ENCODE results near the gene WNK4. TPM values are rescaled to one million over a fixed set of nuclear protein-coding genes. Genes with fewer than 3 reads are reported as not detected.

The WNK4 gene
- polyA plus RNA-seq, 2 donors = 6.7 to 12.8 TPM

- Histone ChIP-seq H3K9me3 (ENCODE audit: control insufficient read depth in 2 of 2, insufficient read depth in 1 of 2, low read depth in 1 of 2, low read length in 1 of 2) (no peaks in the 10 kb centered on the region), H3K4me1 (ENCODE audit: control insufficient read depth in 2 of 2, insufficient read depth in 2 of 2, low read length in 1 of 2) (no peaks in the 10 kb centered on the region), H3K27me3 (ENCODE audit: control insufficient read depth in 1 of 2, insufficient read depth in 2 of 2, low read length in 2 of 2) (no peaks in the 10 kb centered on the region), H3K27ac (ENCODE audit: low read depth in 2 of 2, low read length in 1 of 2) (no peak overlapping the region), H3K36me3 (ENCODE audit: control insufficient read depth in 2 of 2, insufficient read depth in 2 of 2, low read length in 1 of 2) (peaks cover 1 to 6% of the 10 kb centered on the region in 2 donors), H3K4me3 (ENCODE audit: low read depth in 1 of 2, low read length in 2 of 2) (no peak overlapping the region)
- 77 to 95% methylated on average over 1 of the region's 1 CpG for WGBS, 2 donors
Measured at GRCh38 chr17:42806249-42806648, 25.8 kb downstream of the WNK4 start.

GRCh38 chr17:42809250-42809649 lies 28.8 kb downstream of the WNK4 start:
- Histone ChIP-seq H3K27me3 (ENCODE audit: control insufficient read depth in 1 of 2, insufficient read depth in 2 of 2, low read length in 2 of 2) (no peaks in the 10 kb centered on the region), H3K9me3 (ENCODE audit: control insufficient read depth in 2 of 2, insufficient read depth in 1 of 2, low read depth in 1 of 2, low read length in 1 of 2) (no peaks in the 10 kb centered on the region), H3K4me1 (ENCODE audit: control insufficient read depth in 2 of 2, insufficient read depth in 2 of 2, low read length in 1 of 2) (no peaks in the 10 kb centered on the region), H3K4me3 (ENCODE audit: low read depth in 1 of 2, low read length in 2 of 2) (no peak overlapping the region), H3K27ac (ENCODE audit: low read depth in 2 of 2, low read length in 1 of 2) (no peak overlapping the region), H3K36me3 (ENCODE audit: control insufficient read depth in 2 of 2, insufficient read depth in 2 of 2, low read length in 1 of 2) (peaks cover 8 to 10% of the 10 kb centered on the region in 2 donors)
- WGBS, 2 donors = 25 to 31% methylated on average over 3 of the region's 3 CpGs

- Histone ChIP-seq H3K27ac (ENCODE audit: low read depth in 2 of 2, low read length in 1 of 2) (peak overlapping the region in 1 of 2 donors; percentile 18), H3K36me3 (ENCODE audit: control insufficient read depth in 2 of 2, insufficient read depth in 2 of 2, low read length in 1 of 2) (peaks cover 30 to 37% of the 10 kb centered on the region in 2 donors)
- 69 to 75% methylated on average over 8 of the region's 8 CpGs for WGBS, 2 donors
Measured at GRCh38 chr17:42814633-42815399, 34.4 kb downstream of the WNK4 start.

GRCh38 chr17:42817866-42818265 lies 37.5 kb downstream of the WNK4 start:
- Histone ChIP-seq H3K4me3 (ENCODE audit: low read depth in 1 of 2, low read length in 2 of 2) (no peak overlapping the region), H3K9me3 (ENCODE audit: control insufficient read depth in 2 of 2, insufficient read depth in 1 of 2, low read depth in 1 of 2, low read length in 1 of 2) (no peaks in the 10 kb centered on the region), H3K27me3 (ENCODE audit: control insufficient read depth in 1 of 2, insufficient read depth in 2 of 2, low read length in 2 of 2) (no peaks in the 10 kb centered on the region), H3K27ac (ENCODE audit: low read depth in 2 of 2, low read length in 1 of 2) (no peak overlapping the region), H3K4me1 (ENCODE audit: control insufficient read depth in 2 of 2, insufficient read depth in 2 of 2, low read length in 1 of 2) (no peaks in the 10 kb centered on the region), H3K36me3 (ENCODE audit: control insufficient read depth in 2 of 2, insufficient read depth in 2 of 2, low read length in 1 of 2) (peaks cover 25 to 29% of the 10 kb centered on the region in 2 donors)
- 65 to 77% methylated on average over 1 of the region's 1 CpG for WGBS, 2 donors

More at GRCh38 chr17:42814633-42815399, 34.4 kb downstream of the WNK4 start:
- Histone ChIP-seq H3K27me3 (ENCODE audit: control insufficient read depth in 1 of 2, insufficient read depth in 2 of 2, low read length in 2 of 2) (no peaks in the 10 kb centered on the region), H3K4me3 (ENCODE audit: low read depth in 1 of 2, low read length in 2 of 2) (no peak overlapping the region), H3K4me1 (ENCODE audit: control insufficient read depth in 2 of 2, insufficient read depth in 2 of 2, low read length in 1 of 2) (no peaks in the 10 kb centered on the region), H3K9me3 (ENCODE audit: control insufficient read depth in 2 of 2, insufficient read depth in 1 of 2, low read depth in 1 of 2, low read length in 1 of 2) (no peaks in the 10 kb centered on the region)

GRCh38 chr17:42818379-42818778 lies 38.0 kb downstream of the WNK4 start:
- Histone ChIP-seq H3K27me3 (ENCODE audit: control insufficient read depth in 1 of 2, insufficient read depth in 2 of 2, low read length in 2 of 2) (no peaks in the 10 kb centered on the region), H3K9me3 (ENCODE audit: control insufficient read depth in 2 of 2, insufficient read depth in 1 of 2, low read depth in 1 of 2, low read length in 1 of 2) (no peaks in the 10 kb centered on the region), H3K4me3 (ENCODE audit: low read depth in 1 of 2, low read length in 2 of 2) (no peak overlapping the region), H3K36me3 (ENCODE audit: control insufficient read depth in 2 of 2, insufficient read depth in 2 of 2, low read length in 1 of 2) (peaks cover 25 to 29% of the 10 kb centered on the region in 2 donors), H3K4me1 (ENCODE audit: control insufficient read depth in 2 of 2, insufficient read depth in 2 of 2, low read length in 1 of 2) (no peaks in the 10 kb centered on the region), H3K27ac (ENCODE audit: low read depth in 2 of 2, low read length in 1 of 2) (no peak overlapping the region)
- 87 to 89% methylated on average over 5 of the region's 5 CpGs for WGBS, 2 donors

GRCh38 chr17:42819939-42820535 lies 39.6 kb downstream of the WNK4 start:
- peaks cover 20 to 22% of the 10 kb centered on the region in 2 donors for H3K36me3 ChIP-seq (ENCODE audit: control insufficient read depth in 2 of 2, insufficient read depth in 2 of 2, low read length in 1 of 2)
- H3K9me3 ChIP-seq (ENCODE audit: control insufficient read depth in 2 of 2, insufficient read depth in 1 of 2, low read depth in 1 of 2, low read length in 1 of 2) = no peaks in the 10 kb centered on the region
- H3K27me3 ChIP-seq (ENCODE audit: control insufficient read depth in 1 of 2, insufficient read depth in 2 of 2, low read length in 2 of 2) = no peaks in the 10 kb centered on the region
- H3K4me1 ChIP-seq (ENCODE audit: control insufficient read depth in 2 of 2, insufficient read depth in 2 of 2, low read length in 1 of 2) = no peaks in the 10 kb centered on the region
- H3K27ac ChIP-seq (ENCODE audit: low read depth in 2 of 2, low read length in 1 of 2) = no peak overlapping the region
- WGBS, 2 donors = 29 to 35% methylated on average over 2 of the region's 2 CpGs
- H3K4me3 ChIP-seq (ENCODE audit: low read depth in 1 of 2, low read length in 2 of 2) = no peak overlapping the region

- H3K27me3 ChIP-seq (ENCODE audit: control insufficient read depth in 1 of 2, insufficient read depth in 2 of 2, low read length in 2 of 2) = no peaks in the 10 kb centered on the region
- H3K27ac ChIP-seq (ENCODE audit: low read depth in 2 of 2, low read length in 1 of 2) = no peak overlapping the region
- H3K36me3 ChIP-seq (ENCODE audit: control insufficient read depth in 2 of 2, insufficient read depth in 2 of 2, low read length in 1 of 2) = peaks cover 13 to 15% of the 10 kb centered on the region in 2 donors
- H3K4me3 ChIP-seq (ENCODE audit: low read depth in 1 of 2, low read length in 2 of 2) = no peak overlapping the region
- no peaks in the 10 kb centered on the region for H3K9me3 ChIP-seq (ENCODE audit: control insufficient read depth in 2 of 2, insufficient read depth in 1 of 2, low read depth in 1 of 2, low read length in 1 of 2)
- no peaks in the 10 kb centered on the region for H3K4me1 ChIP-seq (ENCODE audit: control insufficient read depth in 2 of 2, insufficient read depth in 2 of 2, low read length in 1 of 2)
- 86 to 88% methylated on average over 7 of the region's 7 CpGs for WGBS, 2 donors
Measured at GRCh38 chr17:42821176-42821575, 40.8 kb downstream of the WNK4 start.

- WGBS, 2 donors = 81 to 96% methylated on average over 1 of the region's 1 CpG
- Histone ChIP-seq H3K4me3 (ENCODE audit: low read depth in 1 of 2, low read length in 2 of 2) (no peak overlapping the region), H3K36me3 (ENCODE audit: control insufficient read depth in 2 of 2, insufficient read depth in 2 of 2, low read length in 1 of 2) (no peaks in the 10 kb centered on the region), H3K27me3 (ENCODE audit: control insufficient read depth in 1 of 2, insufficient read depth in 2 of 2, low read length in 2 of 2) (no peaks in the 10 kb centered on the region), H3K9me3 (ENCODE audit: control insufficient read depth in 2 of 2, insufficient read depth in 1 of 2, low read depth in 1 of 2, low read length in 1 of 2) (no peaks in the 10 kb centered on the region), H3K27ac (ENCODE audit: low read depth in 2 of 2, low read length in 1 of 2) (no peak overlapping the region), H3K4me1 (ENCODE audit: control insufficient read depth in 2 of 2, insufficient read depth in 2 of 2, low read length in 1 of 2) (no peaks in the 10 kb centered on the region)
Measured at GRCh38 chr17:42827472-42827871, 47.1 kb downstream of the WNK4 start.

GRCh38 chr17:42830971-42831370 lies 50.6 kb downstream of the WNK4 start:
- Histone ChIP-seq H3K4me1 (ENCODE audit: control insufficient read depth in 2 of 2, insufficient read depth in 2 of 2, low read length in 1 of 2) (no peaks in the 10 kb centered on the region), H3K27me3 (ENCODE audit: control insufficient read depth in 1 of 2, insufficient read depth in 2 of 2, low read length in 2 of 2) (no peaks in the 10 kb centered on the region), H3K27ac (ENCODE audit: low read depth in 2 of 2, low read length in 1 of 2) (no peak overlapping the region), H3K4me3 (ENCODE audit: low read depth in 1 of 2, low read length in 2 of 2) (no peak overlapping the region), H3K36me3 (ENCODE audit: control insufficient read depth in 2 of 2, insufficient read depth in 2 of 2, low read length in 1 of 2) (no peaks in the 10 kb centered on the region), H3K9me3 (ENCODE audit: control insufficient read depth in 2 of 2, insufficient read depth in 1 of 2, low read depth in 1 of 2, low read length in 1 of 2) (no peaks in the 10 kb centered on the region)

Measured in esophagus (tissue), 2 donors.